GM19452 (cell line): ENCODE data around the gene INHA.
A peak's percentile ranks its signal among the peaks of the same experiment; 100 is the strongest.

ENCODE experiments used
- ATAC-seq: cut with Tn5 transposase; IDR thresholded peaks from one replicate; pipeline ENCODE4 v1.9.1; 2021; ENCODE audit not compliant: unreplicated experiment

INHA gene

GRCh38 chr2:219611306-219611705 lies 39.2 kb downstream of the INHA start:
- ATAC-seq, result no peak

GRCh38 chr2:219611866-219612576 lies 39.9 kb downstream of the INHA start:
- ATAC-seq, result no peak

- peak; percentile 79 for ATAC-seq
These were observed 40.6 kb downstream of the INHA start for GRCh38 chr2:219612577-219613286.

GRCh38 chr2:219613461-219614070 lies 41.5 kb downstream of the INHA start:
- ATAC-seq, result no peak

- ATAC-seq, result no peak
These were observed 42.2 kb downstream of the INHA start for GRCh38 chr2:219614076-219614860.

GRCh38 chr2:219615036-219615435 lies 42.9 kb downstream of the INHA start:
- ATAC-seq, result no peak

GRCh38 chr2:219615894-219616293 lies 43.8 kb downstream of the INHA start:
- ATAC-seq, result no peak

GRCh38 chr2:219616550-219616949 lies 44.4 kb downstream of the INHA start:
- no peak for ATAC-seq

GRCh38 chr2:219618733-219619122 lies 46.6 kb downstream of the INHA start:
- ATAC-seq, result no peak

GRCh38 chr2:219619235-219619634 lies 47.1 kb downstream of the INHA start:
- no peak for ATAC-seq

GRCh38 chr2:219620546-219620945 lies 48.4 kb downstream of the INHA start:
- no peak for ATAC-seq

- no peak for ATAC-seq
These were observed 49.8 kb downstream of the INHA start for GRCh38 chr2:219621935-219622334.

- no peak for ATAC-seq
These were observed 50.4 kb downstream of the INHA start for GRCh38 chr2:219622472-219622871.

- no peak for ATAC-seq
These were observed 52.5 kb downstream of the INHA start for GRCh38 chr2:219624565-219624964.

- no peak for ATAC-seq
These were observed 53.1 kb downstream of the INHA start for GRCh38 chr2:219625179-219625578.
